ENCODE data around the gene CLDN22. TPM values are rescaled to one million over a fixed set of nuclear protein-coding genes. Genes with fewer than 3 reads are reported as not detected.

Gene CLDN22
- total and polyA plus RNA-seq, 12 donors = not detected

GRCh38 chr4:183291070-183291469 is 29.0 kb downstream of the CLDN22 start:
- H3K4me3 ChIP-seq = no peak overlapping the region
- WGBS, 4 donors = 94 to 96% (median 95%) methylated on average over 2 of the region's 2 CpGs
- no peak overlapping the region for H3K27ac ChIP-seq
- H3K4me1 ChIP-seq (replicated peaks in 1 of 2) = no peaks in the 10 kb centered on the region
- no peaks in the 10 kb centered on the region for H3K9me3 ChIP-seq (replicated peaks in 1 of 3)
- H3K36me3 ChIP-seq (replicated peaks in 1 of 2) = peaks cover 0 to 4% of the 10 kb centered on the region in 2 donors
- no peak for DNase-seq
- no peaks in the 10 kb centered on the region for H3K27me3 ChIP-seq
- TF ChIP-seq POLR2A (IDR thresholded peaks at IDR 0.05) = no peak
- TF ChIP-seq, protein P1, sequence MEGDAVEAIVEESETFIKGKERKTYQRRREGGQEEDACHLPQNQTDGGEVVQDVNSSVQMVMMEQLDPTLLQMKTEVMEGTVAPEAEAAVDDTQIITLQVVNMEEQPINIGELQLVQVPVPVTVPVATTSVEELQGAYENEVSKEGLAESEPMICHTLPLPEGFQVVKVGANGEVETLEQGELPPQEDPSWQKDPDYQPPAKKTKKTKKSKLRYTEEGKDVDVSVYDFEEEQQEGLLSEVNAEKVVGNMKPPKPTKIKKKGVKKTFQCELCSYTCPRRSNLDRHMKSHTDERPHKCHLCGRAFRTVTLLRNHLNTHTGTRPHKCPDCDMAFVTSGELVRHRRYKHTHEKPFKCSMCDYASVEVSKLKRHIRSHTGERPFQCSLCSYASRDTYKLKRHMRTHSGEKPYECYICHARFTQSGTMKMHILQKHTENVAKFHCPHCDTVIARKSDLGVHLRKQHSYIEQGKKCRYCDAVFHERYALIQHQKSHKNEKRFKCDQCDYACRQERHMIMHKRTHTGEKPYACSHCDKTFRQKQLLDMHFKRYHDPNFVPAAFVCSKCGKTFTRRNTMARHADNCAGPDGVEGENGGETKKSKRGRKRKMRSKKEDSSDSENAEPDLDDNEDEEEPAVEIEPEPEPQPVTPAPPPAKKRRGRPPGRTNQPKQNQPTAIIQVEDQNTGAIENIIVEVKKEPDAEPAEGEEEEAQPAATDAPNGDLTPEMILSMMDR (IDR thresholded peaks at IDR 0.05) = no peak
- intact Hi-C loops (cut with DNase I) = no loop called here

- no peak for DNase-seq
- TF ChIP-seq, protein P1 (IDR thresholded peaks at IDR 0.05) = no peak
- TF ChIP-seq POLR2A (IDR thresholded peaks at IDR 0.05) = no peak
- WGBS, 4 donors = 90 to 99% (median 94%) methylated on average over 5 of the region's 5 CpGs
- H3K36me3 ChIP-seq (replicated peaks in 1 of 2) = peaks cover 0 to 4% of the 10 kb centered on the region in 2 donors
- no peaks in the 10 kb centered on the region for H3K27me3 ChIP-seq
- H3K9me3 ChIP-seq (replicated peaks in 1 of 3) = no peaks in the 10 kb centered on the region
- intact Hi-C loops (cut with DNase I) = no loop called here
- no peaks in the 10 kb centered on the region for H3K4me1 ChIP-seq (replicated peaks in 1 of 2)
- no peak overlapping the region for H3K27ac ChIP-seq
- no peak overlapping the region for H3K4me3 ChIP-seq
Measured at GRCh38 chr4:183289688-183290087, 30.4 kb downstream of the CLDN22 start.

DNA sequence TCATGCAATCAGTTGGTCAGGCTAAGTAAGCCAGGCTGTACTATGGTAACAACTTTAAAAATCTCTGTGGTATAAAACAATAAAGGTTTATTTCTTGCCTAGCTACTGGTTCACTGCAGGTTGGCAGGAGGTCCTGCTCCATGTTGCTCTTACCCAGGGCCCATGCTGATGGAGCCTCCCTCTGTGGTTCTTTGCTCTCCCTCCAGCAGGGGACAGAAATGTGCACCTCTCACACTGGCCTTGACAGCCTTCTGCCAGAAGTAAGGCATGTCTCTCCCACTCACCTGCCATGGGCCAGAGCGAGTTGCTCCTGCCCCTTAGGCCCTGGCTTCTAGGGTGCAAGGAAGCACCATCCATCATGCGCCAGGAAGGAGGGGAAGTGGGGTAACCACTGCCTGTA is 31.1 kb downstream of the CLDN22 start:
- Histone ChIP-seq H3K4me1 (replicated peaks in 1 of 2) (no peaks in the 10 kb centered on the region), H3K9me3 (replicated peaks in 1 of 3) (no peaks in the 10 kb centered on the region), H3K36me3 (replicated peaks in 1 of 2) (peaks cover 0 to 4% of the 10 kb centered on the region in 2 donors), H3K27ac (no peak overlapping the region), H3K27me3 (no peaks in the 10 kb centered on the region), H3K4me3 (no peak overlapping the region)
- intact Hi-C loops (cut with DNase I) = no loop called here
- WGBS, 4 donors = 88 to 95% (median 90%) methylated on average over 2 of the region's 2 CpGs
- DNase-seq = no peak
- TF ChIP-seq, protein P1 (IDR thresholded peaks at IDR 0.05) = no peak
- no peak for TF ChIP-seq POLR2A (IDR thresholded peaks at IDR 0.05)

DNA sequence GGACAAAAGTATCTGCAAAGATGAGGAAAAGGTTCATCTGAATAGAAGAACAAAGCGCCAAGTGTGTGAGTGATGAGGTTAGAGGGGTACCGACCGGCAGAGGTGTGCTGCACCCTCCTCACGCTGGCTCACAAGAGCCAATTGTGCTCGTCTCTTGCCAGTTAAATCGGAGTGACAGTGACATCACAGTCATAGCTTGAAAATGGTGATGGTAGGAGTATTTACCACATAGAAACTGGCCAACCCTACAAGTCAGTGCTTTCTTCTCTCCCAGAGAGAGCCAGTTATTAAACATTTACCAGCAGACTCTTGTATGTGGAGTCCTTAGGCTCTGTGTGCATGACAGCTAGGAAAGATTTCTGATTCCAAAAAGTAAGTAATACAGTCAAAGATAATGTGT is 32.4 kb downstream of the CLDN22 start:
- no peak overlapping the region for H3K27ac ChIP-seq
- intact Hi-C loops (cut with DNase I) = no loop called here
- H3K27me3 ChIP-seq = no peaks in the 10 kb centered on the region
- no peaks in the 10 kb centered on the region for H3K9me3 ChIP-seq (replicated peaks in 1 of 3)
- no peak overlapping the region for H3K4me3 ChIP-seq
- no peak for TF ChIP-seq POLR2A (IDR thresholded peaks at IDR 0.05)
- TF ChIP-seq, protein P1 (IDR thresholded peaks at IDR 0.05) = no peak
- WGBS, 4 donors = 91 to 98% (median 95%) methylated on average over 6 of the region's 6 CpGs
- peaks cover 0 to 4% of the 10 kb centered on the region in 2 donors for H3K36me3 ChIP-seq (replicated peaks in 1 of 2)
- no peaks in the 10 kb centered on the region for H3K4me1 ChIP-seq (replicated peaks in 1 of 2)
- no peak for DNase-seq
